ENCODE results near the gene FBXO17.

DNA sequence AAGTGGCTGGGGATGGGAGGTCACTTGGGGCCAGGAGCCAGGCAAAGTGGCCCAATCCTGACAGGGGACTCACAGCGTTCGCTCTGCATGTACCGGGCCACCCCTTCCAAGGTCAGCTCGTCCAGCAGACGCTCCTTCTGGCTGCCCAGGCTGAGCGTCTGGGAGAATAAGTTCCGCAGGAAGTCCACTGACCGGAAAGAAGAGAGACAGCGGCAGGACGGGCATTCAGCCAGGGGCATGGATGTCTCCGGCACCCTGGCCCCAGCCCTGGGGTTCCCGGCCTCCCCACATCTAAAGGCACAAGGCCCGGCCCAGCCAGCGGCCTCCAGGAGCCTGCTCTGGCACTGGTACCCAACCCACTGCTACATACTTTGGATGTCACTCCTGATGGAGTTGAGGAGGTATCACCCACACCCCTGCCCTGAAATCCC, 82.2 kb downstream of the FBXO17 start:
- TF ChIP-seq POLR2A (IDR thresholded peaks at IDR 0.05), result peak in 1 of 2 donors; percentile 15
- TF ChIP-seq, protein P1, sequence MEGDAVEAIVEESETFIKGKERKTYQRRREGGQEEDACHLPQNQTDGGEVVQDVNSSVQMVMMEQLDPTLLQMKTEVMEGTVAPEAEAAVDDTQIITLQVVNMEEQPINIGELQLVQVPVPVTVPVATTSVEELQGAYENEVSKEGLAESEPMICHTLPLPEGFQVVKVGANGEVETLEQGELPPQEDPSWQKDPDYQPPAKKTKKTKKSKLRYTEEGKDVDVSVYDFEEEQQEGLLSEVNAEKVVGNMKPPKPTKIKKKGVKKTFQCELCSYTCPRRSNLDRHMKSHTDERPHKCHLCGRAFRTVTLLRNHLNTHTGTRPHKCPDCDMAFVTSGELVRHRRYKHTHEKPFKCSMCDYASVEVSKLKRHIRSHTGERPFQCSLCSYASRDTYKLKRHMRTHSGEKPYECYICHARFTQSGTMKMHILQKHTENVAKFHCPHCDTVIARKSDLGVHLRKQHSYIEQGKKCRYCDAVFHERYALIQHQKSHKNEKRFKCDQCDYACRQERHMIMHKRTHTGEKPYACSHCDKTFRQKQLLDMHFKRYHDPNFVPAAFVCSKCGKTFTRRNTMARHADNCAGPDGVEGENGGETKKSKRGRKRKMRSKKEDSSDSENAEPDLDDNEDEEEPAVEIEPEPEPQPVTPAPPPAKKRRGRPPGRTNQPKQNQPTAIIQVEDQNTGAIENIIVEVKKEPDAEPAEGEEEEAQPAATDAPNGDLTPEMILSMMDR (IDR thresholded peaks at IDR 0.05), result no peak

Measured in adrenal gland (tissue), 5 donors.